Heart left ventricle (tissue), 16 donors: ENCODE results near the gene NOL6. TPM values are rescaled to one million over a fixed set of nuclear protein-coding genes. Genes with fewer than 3 reads are reported as not detected.

Experiments
- ATAC-seq, 4 donors: fragments of 200-7000 bp; cut with Tn5 transposase; one replicate each; pipeline ENCODE4 v1.9.1; 2020 to 2022; ENCODE audit warnings: moderate library complexity in 4 of 4, mild to moderate bottlenecking in 3 of 4, moderate number of reproducible peaks in 1 of 4
- DNase-seq, 5 donors: peaks; one replicate each; pipeline ENCODE4 v3.0.0-alpha.2; 2020
- H3K27ac ChIP-seq, 12 donors: fragments of 200-600 bp; sonication (generic) in 4 of 12; one replicate each; pipeline versions ENCODE4 v1.5.0 to v1.8.0; 2016 to 2022; ENCODE audit warnings: mild to moderate bottlenecking in 2 of 12
- H3K27me3 ChIP-seq, 9 donors: fragments of 200-600 bp; sonication (generic) in 2 of 9; one replicate each; pipeline versions ENCODE4 v1.5.1 to v1.8.0; 2016 to 2022; ENCODE audit warnings: mild to moderate bottlenecking in 3 of 9
- H3K36me3 ChIP-seq, 9 donors: fragments of 200-600 bp; sonication (generic) in 2 of 9; one replicate each; pipeline versions ENCODE4 v1.5.0 to v1.8.0; 2018 to 2022; ENCODE audit warnings: mild to moderate bottlenecking in 2 of 9
- H3K4me1 ChIP-seq, 12 donors: fragments of 200-600 bp; sonication (generic) in 4 of 12; one replicate each; pipeline versions ENCODE4 v1.5.0 to v1.8.0; 2016 to 2022; ENCODE audit warnings: mild to moderate bottlenecking in 3 of 12
- H3K4me3 ChIP-seq, 12 donors: fragments of 200-600 bp; sonication (generic) in 4 of 12; one replicate each; pipeline versions ENCODE4 v1.5.0 to v1.8.0; 2017 to 2022; ENCODE audit warnings: mild to moderate bottlenecking in 9 of 12, moderate library complexity in 4 of 12
- H3K9me3 ChIP-seq, 12 donors: fragments of 200-600 bp; sonication (generic) in 4 of 12; one replicate each; pipeline versions ENCODE4 v1.5.0 to v1.8.0; 2016 to 2022; ENCODE audit warnings: mild to moderate bottlenecking in 1 of 12
- POLR2A ChIP-seq, 2 donors: fragments of 450-650 bp; IDR thresholded peaks; one replicate each; pipeline ENCODE4 v1.6.1; 2017; ENCODE audit warnings: antibody characterized with exemption in 2 of 2, mild to moderate bottlenecking in 2 of 2, moderate library complexity in 2 of 2
- WGBS, 4 donors: extraction: QIAGEN DNeasy Blood & Tissue Kit in 2 of 4; methylation state at CpG; one replicate each; pipeline versions ENCODE4 v1.1.5 to v1.1.7; 2013 to 2018; 5-methylcytosine and 5-hydroxymethylcytosine counted together
- intact Hi-C, 10 donors: fragments of 100-400 bp; cut with DNase I; formaldehyde crosslinking; loops; one replicate each; pipeline versions ENCODE4 v1.11.1 to v1.14.2; 2022
- polyA plus RNA-seq, 2 donors: library from polyadenylated mRNA; stranded (reverse); fragments of 200-250 nt; gene quantifications; one replicate each; pipeline ENCODE4 v1.2.3, GENCODE V29; 2013
- total RNA-seq, 9 donors: library from RNA; depleted of rRNA in 2 of 9; stranded (reverse); fragments of >200 nt in 2 of 9; fragmentation: NEBNext Ultra II Directional in 3 of 9; extraction: Animal tissue kit (Norgen Biotek cat#: 25700) in 3 of 9; gene quantifications; one replicate each; pipeline versions ENCODE4 v1.1.0 to v1.2.4, GENCODE V29; 2016 to 2023
- TF ChIP-seq, protein P1 (sequence below), 12 donors: fragments of 200-600 bp; sonication (generic) in 4 of 12; IDR thresholded peaks; one replicate each; pipeline versions ENCODE4 v1.5.0 to v1.8.0; 2018 to 2022; ENCODE audit warnings: antibody characterized with exemption in 12 of 12, mild to moderate bottlenecking in 5 of 12
- donor health status: ischemic (EF 13 %, LVEDD 7.1; RV severe dilation, severe dysfunction).
- donor health status: healthy with polysubstance abuse.
- donor health status: DM: no; HTN: yes; CAD: no.
- donor health status: DM: no; HTN: no; CAD: no.
- donor health status: ischemic (EF 25% LVEDD 6.9; RV normal size, moderate dysfunction).
- donor health status: ischemic (EF 25% LVEDD 5.7; RV mildly dilated, moderate dysfunction).
- donor health status: healthy.
- donor health status: DM: yes; HTN: yes; CAD: no.
- donor health status: ischemic (EF 35%, LVEDD 5.7; RV mildly dilated, moderate dysfunction).
- donor health status: nonischemic (EF 11% LVEDD 7.7; RV severe dilation, severe dysfunction).
- donor health status: DM: yes; HTN: yes; CAD: no.
- donor health status: PGD.
- donor health status: ischemic (EF 29% LVEDD 5.4; RV normal size, mild dysfunction).
- donor health status: nonischemic (EF 23%, LVEDD 6.1; RV moderate dilation, normal function).

The NOL6 gene
- total and polyA plus RNA-seq, 11 donors, result 11.2 to 28.2 (median 14.9) TPM

DNA sequence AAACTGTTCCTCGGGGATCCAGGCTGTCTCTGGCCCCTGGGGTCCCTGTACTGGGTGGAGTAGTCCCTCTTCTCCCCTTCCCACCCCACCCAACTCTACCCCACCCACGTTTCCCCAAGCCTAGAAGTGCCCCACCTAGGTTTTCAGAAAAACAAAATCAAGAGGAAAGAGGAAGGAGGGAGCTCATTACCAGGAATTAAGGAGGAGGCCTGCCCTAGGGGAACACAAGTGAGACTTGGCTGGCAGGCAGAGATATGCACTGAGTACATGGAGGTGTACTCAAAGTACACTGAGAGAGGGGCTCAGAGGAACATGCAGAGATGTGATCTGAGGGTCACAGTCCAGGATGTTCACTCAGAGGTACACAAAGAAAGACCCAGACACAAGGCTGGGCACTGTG, 36.5 kb downstream of the NOL6 start:
- intact Hi-C loops, result no loop called here
- Histone ChIP-seq H3K36me3 (no peaks in the 10 kb centered on the region), H3K9me3 (no peaks in the 10 kb centered on the region), H3K27me3 (peaks cover 0 to 4% (median 0%) of the 10 kb centered on the region in 9 donors), H3K4me3 (no peak overlapping the region), H3K4me1 (peaks cover 0 to 33% (median 11%) of the 10 kb centered on the region in 12 donors), H3K27ac (peak overlapping the region in 8 of 12 donors; percentile 28 to 70 (median 44))
- WGBS, 4 donors, result 24 to 41% (median 38%) methylated on average over 2 of the region's 2 CpGs
- ATAC-seq (peak in 1 of 4 donors; percentile 12), DNase-seq (no peak)
- no peak for TF ChIP-seq POLR2A (IDR thresholded peaks at IDR 0.05)
- TF ChIP-seq, protein P1, sequence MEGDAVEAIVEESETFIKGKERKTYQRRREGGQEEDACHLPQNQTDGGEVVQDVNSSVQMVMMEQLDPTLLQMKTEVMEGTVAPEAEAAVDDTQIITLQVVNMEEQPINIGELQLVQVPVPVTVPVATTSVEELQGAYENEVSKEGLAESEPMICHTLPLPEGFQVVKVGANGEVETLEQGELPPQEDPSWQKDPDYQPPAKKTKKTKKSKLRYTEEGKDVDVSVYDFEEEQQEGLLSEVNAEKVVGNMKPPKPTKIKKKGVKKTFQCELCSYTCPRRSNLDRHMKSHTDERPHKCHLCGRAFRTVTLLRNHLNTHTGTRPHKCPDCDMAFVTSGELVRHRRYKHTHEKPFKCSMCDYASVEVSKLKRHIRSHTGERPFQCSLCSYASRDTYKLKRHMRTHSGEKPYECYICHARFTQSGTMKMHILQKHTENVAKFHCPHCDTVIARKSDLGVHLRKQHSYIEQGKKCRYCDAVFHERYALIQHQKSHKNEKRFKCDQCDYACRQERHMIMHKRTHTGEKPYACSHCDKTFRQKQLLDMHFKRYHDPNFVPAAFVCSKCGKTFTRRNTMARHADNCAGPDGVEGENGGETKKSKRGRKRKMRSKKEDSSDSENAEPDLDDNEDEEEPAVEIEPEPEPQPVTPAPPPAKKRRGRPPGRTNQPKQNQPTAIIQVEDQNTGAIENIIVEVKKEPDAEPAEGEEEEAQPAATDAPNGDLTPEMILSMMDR (IDR thresholded peaks at IDR 0.05), result no peak

DNA sequence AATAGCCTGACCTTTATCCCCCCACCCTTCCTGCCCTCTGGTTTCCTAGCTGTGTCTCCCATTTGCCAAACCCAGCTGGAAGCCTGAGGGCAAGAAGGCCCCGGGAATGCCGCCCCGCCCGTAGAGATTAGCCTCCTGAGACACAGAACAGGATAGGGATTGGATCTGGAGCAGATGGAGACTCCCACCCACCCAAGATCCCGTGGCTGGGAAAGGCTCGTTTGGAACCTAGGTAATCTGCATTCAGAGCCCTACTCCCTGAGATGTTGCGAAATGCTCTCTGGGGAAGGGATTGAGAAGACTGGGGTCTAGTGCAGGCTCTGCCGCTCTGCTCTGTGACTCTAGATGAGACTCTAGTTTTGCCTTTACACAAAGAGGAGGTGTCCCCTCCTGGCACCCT, 37.3 kb downstream of the NOL6 start:
- ATAC-seq (peak in 3 of 4 donors; percentile 40 to 66 (median 49)), DNase-seq (peak in 1 of 5 donors; percentile 62)
- Histone ChIP-seq H3K4me1 (peaks cover 0 to 33% (median 11%) of the 10 kb centered on the region in 12 donors), H3K27me3 (peaks cover 0 to 4% (median 0%) of the 10 kb centered on the region in 9 donors), H3K27ac (peak overlapping the region in 9 of 12 donors; percentile 26 to 70 (median 43)), H3K36me3 (no peaks in the 10 kb centered on the region), H3K4me3 (no peak overlapping the region), H3K9me3 (no peaks in the 10 kb centered on the region)
- intact Hi-C loops, result no loop called here
- WGBS, 4 donors, result 32 to 44% (median 37%) methylated on average over 8 of the region's 8 CpGs
- TF ChIP-seq POLR2A (IDR thresholded peaks at IDR 0.05), result no peak
- TF ChIP-seq, protein P1 (IDR thresholded peaks at IDR 0.05), result no peak

DNA sequence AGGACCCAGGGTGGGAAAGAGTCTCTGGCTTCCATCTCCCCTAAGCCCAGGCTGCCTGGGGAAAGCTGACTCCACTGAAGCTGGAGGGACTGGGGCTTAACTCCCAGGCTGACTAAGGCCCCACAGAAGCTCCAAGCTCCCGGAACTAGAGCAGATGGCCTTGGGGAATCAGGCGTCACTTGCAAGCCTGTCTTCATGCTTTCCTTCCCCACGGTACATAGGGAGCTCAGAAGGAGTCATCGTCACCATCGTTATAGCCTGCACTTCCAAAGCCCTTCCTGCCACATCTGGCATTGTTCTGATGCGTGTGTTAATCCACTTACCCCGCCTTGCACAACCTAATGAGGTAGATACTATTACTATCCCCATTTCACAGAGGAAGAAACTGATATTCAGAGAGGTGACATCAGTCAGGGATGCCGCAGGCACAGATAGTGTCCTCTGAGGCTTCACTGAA, 37.9 kb downstream of the NOL6 start:
- intact Hi-C loops, result no loop called here
- ATAC-seq, result peak in 2 of 4 donors; percentile 10 to 49
- TF ChIP-seq, protein P1 (IDR thresholded peaks at IDR 0.05), result no peak
- no peak for TF ChIP-seq POLR2A (IDR thresholded peaks at IDR 0.05)

DNA sequence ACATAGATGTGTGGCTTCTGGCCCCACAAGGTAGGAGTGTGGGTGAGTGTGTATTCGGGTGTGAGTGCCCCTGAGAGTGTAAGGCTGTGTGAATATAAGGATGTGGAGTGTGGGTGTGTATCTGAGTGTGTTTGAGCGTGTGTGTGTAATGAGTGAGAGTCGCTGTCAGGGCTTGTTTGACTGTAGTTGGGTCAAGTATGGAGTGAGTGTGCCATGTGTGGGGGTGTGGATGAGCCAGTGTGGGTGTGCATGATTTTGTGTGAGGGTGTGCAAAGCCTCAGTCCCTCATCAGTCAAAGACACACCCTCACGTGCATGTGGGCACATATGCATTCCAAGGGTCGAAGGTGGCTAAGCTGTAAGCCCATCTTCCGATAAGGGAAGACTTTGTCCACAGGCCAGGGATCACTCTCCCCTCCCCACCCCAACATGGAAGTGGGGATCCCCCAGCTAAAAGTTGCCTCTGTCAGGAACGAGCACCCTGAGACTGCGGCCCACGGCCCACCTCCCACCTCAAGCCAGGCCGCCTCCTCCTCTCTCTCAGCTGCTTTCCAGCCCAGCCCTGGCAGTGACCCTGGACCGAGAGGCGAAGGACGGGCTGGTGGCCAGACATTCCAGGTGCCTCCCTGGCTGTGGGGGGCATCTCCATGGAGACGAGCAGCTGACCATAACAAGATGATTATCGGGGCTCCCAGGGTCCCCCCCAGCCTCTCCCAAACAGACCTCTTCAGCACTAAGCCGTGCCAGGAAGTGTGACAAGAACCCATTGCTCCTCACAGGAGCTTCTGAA, 39.2 kb downstream of the NOL6 start:
- Histone ChIP-seq H3K27ac (no peak overlapping the region), H3K27me3 (peaks cover 0 to 4% (median 0%) of the 10 kb centered on the region in 9 donors), H3K36me3 (no peaks in the 10 kb centered on the region), H3K9me3 (no peaks in the 10 kb centered on the region), H3K4me3 (no peak overlapping the region), H3K4me1 (peaks cover 0 to 27% (median 9%) of the 10 kb centered on the region in 12 donors)
- intact Hi-C loops, result no loop called here
- TF ChIP-seq POLR2A (IDR thresholded peaks at IDR 0.05), result no peak
- TF ChIP-seq, protein P1 (IDR thresholded peaks at IDR 0.05), result no peak
- WGBS, 4 donors, result 73 to 84% (median 79%) methylated on average over 10 to 16 of the region's 16 CpGs
- no peak for DNase-seq
- ATAC-seq, result no peak

More for the DNA sequence above, 37.9 kb downstream of the NOL6 start:
- H3K27ac ChIP-seq, result peak overlapping the region in 7 of 12 donors; percentile 5 to 70 (median 47)
- no peaks in the 10 kb centered on the region for H3K36me3 ChIP-seq
- peaks cover 0 to 33% (median 11%) of the 10 kb centered on the region in 12 donors for H3K4me1 ChIP-seq
- 39 to 59% (median 53%) methylated on average over 8 of the region's 8 CpGs for WGBS, 4 donors
- no peaks in the 10 kb centered on the region for H3K9me3 ChIP-seq
- no peak overlapping the region for H3K4me3 ChIP-seq
- H3K27me3 ChIP-seq, result peaks cover 0 to 4% (median 0%) of the 10 kb centered on the region in 9 donors
- no peak for DNase-seq
